C4-2B (cell line): Measurements from ENCODE around the gene KCNMA1.

Experiments used
- ZFX ChIP-seq: fragments of 450-650 bp; IDR thresholded peaks from 2 replicates; pipeline ENCODE4 v1.6.1; 2017
- TF ChIP-seq, protein P1 (sequence below): fragments of 450-650 bp; conservative IDR thresholded peaks from 2 replicates; pipeline ENCODE4 v1.5.1; 2017; ENCODE audit warnings: mild to moderate bottlenecking

DNA sequence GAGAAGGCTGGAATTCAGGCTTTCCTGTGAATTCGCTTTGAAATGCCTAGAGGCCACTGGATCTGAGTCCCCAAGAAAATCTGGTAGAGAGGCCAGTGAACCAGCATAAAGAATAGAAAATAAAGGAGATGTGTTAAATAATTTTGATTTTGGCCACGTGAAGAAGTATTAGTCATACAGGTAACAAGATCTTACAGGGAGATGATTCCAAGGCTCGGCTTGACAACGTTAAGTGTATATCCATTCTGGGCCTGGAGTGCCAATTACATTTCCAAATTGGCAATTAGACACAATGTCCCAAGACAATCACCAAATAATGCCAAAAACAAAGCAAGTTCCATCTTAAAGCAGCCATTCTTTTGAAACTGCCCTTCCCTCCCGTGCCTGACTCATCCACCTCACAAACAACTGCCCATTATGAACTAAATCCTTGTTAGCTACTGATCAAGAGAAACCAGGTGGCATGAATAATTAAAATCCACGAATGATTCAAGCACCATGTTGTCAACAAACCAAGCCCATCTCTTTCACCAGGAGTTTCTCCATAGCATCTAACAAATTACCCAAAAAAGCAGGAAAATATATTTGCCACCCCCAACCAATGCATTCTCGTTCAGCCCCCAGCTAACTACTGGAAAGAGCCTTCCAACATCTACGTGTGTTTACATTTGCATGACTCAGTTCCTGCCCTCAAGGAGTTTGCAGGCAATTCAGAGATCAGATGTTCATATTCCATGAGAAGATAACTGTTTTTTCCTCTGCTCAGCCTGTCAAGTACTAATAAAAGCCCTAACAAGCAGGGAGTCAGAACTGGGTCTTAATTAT, 8.5 kb downstream of the KCNMA1 start:
- TF ChIP-seq, protein P1, sequence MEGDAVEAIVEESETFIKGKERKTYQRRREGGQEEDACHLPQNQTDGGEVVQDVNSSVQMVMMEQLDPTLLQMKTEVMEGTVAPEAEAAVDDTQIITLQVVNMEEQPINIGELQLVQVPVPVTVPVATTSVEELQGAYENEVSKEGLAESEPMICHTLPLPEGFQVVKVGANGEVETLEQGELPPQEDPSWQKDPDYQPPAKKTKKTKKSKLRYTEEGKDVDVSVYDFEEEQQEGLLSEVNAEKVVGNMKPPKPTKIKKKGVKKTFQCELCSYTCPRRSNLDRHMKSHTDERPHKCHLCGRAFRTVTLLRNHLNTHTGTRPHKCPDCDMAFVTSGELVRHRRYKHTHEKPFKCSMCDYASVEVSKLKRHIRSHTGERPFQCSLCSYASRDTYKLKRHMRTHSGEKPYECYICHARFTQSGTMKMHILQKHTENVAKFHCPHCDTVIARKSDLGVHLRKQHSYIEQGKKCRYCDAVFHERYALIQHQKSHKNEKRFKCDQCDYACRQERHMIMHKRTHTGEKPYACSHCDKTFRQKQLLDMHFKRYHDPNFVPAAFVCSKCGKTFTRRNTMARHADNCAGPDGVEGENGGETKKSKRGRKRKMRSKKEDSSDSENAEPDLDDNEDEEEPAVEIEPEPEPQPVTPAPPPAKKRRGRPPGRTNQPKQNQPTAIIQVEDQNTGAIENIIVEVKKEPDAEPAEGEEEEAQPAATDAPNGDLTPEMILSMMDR = no peak
- no peak for TF ChIP-seq ZFX
